ENCODE results near the gene IER5L.

DNA sequence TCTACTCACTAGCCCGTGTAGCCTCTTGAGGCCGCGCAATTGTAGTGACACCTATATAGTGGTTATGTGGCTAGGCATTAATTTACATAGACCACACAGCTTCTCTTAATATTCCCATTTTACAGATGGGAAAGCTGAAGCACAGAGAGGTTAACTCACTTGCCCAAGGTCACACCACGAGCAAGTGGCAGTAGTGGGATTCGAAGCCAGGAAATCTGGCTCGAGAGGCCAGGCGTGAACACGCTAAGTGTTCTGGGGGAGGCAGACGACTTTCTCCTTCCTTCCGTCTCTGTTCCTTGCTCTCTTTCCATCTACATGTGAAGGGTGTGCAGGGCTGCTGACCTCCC is 49.8 kb upstream of the IER5L start:
- TF ChIP-seq, protein P1, sequence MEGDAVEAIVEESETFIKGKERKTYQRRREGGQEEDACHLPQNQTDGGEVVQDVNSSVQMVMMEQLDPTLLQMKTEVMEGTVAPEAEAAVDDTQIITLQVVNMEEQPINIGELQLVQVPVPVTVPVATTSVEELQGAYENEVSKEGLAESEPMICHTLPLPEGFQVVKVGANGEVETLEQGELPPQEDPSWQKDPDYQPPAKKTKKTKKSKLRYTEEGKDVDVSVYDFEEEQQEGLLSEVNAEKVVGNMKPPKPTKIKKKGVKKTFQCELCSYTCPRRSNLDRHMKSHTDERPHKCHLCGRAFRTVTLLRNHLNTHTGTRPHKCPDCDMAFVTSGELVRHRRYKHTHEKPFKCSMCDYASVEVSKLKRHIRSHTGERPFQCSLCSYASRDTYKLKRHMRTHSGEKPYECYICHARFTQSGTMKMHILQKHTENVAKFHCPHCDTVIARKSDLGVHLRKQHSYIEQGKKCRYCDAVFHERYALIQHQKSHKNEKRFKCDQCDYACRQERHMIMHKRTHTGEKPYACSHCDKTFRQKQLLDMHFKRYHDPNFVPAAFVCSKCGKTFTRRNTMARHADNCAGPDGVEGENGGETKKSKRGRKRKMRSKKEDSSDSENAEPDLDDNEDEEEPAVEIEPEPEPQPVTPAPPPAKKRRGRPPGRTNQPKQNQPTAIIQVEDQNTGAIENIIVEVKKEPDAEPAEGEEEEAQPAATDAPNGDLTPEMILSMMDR (IDR thresholded peaks at IDR 0.05; ENCODE audit: low read length), result no peak
- TF ChIP-seq EZH2 (IDR thresholded peaks at IDR 0.05; ENCODE audit: borderline replicate concordance, low read length), result no peak
